GM18868 (cell line): Measurements from ENCODE around the gene RARS1.

Experiments
- ATAC-seq: cut with Tn5 transposase; IDR thresholded peaks from one replicate; pipeline ENCODE4 v1.9.1; 2021; ENCODE audit warnings: mild to moderate bottlenecking, moderate library complexity; ENCODE audit not compliant: unreplicated experiment

Gene RARS1

DNA sequence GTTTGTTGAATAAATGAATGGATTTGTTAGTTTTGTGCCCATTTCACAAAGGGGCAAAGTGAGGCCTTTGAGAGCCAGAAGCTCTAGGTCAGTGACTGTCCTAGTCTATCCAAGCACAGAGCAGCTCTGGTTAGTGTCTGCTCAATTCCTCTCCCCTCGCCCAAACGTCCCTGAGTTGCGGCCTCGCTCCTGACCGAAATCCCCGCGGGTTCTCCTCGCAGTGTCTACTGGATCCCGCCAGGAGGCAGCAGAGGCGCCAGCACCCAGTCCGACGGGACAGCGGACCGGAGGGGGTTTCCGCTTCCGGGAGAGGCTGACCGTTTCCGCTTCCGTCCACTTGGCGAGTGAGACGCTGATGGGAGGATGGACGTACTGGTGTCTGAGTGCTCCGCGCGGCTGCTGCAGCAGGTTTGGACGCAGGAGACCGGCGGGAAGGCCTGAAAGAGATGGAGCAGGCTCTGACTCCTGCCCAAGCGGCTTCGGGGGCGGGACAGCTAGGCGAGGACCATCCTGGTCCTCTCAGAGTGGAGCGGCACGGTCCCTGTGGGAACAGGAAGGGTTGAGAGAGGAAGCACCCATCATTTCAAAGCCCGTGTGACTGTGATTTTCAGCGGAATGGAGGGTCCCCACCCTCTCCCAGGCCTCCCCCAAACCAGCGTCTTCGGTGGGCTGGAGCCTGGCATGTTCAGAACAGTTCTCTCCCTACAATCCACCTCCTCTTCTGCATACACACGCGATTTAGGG lies at the start of gene RARS1:
TSS of gene RARS1 (plus strand) at position 336 of the 744 bp plus-strand sequence. CDS start at position 364, 28 bp downstream.
- peak; percentile 87 for ATAC-seq

DNA sequence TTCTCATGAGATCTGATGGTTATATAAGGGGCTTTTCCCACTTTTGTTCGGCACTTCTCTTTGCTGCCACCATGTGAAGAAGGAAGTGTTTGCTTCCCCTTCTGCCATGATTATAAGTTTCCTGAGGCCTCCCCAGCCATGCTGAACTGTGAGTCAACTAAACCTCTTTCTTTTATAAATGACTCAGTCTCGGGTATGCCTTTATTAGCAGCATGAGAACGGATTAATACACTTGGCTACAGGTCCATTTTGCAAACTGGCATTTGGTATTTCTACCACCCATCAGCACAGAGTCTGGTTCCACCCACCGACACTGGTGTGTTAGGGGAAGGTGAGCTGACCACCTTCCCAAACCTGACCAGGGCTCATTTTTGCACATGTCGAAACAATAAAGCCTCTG lies 47.9 kb upstream of the RARS1 start:
- no peak for ATAC-seq

DNA sequence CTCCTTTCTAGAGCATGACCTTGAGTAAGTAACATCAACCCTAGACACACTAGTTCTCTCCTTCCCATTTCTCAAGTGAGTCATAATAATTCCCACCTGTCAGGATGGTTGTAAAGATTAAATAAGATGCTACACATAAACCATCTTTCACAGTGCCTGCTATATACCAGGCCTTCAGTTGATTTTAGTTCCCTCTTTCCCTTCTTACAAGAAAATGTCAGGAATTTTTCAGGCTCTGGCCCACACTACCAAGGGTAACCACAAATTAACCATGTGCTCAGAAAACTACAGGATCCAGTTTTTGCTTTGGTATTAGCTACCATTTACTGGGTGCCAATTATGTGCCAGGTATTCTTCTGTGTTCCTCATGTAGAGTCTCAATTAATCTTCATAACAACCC lies 42.7 kb upstream of the RARS1 start:
- no peak for ATAC-seq

DNA sequence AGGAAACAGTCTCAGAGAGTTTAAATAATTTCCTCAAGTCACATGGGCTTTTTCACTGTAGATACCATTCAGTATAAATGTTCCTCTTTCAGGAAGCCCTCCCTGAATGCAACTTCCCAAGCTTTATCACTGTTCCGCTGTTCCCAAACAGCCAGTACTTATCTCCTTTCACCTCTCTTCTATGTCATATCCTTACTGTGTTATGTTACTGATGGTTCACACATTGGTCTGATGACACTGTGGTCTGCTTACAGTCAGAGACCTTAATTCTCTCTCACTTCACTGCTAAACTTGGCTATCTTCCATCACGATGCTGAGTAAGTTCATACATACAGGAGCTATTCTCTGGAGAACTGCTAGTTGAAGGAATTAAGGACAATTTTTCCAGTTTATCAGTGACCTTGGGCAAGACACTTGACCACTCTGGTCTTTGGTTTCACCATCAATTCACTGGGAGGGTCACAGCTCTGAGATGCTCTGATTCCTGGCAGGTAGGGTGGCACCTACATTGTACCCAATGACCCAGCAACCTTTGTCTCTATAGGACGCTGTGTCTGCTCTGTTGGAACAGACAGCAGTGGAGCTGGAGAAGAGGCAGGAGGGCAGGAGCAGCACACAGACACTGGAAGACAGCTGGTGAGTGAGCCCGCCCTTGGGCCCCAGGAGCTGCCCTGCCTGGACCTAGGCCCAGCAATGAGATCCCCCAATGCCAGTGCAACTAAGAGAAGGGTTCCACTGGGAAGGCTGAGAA lies 42.1 kb upstream of the RARS1 start:
- no peak for ATAC-seq

DNA sequence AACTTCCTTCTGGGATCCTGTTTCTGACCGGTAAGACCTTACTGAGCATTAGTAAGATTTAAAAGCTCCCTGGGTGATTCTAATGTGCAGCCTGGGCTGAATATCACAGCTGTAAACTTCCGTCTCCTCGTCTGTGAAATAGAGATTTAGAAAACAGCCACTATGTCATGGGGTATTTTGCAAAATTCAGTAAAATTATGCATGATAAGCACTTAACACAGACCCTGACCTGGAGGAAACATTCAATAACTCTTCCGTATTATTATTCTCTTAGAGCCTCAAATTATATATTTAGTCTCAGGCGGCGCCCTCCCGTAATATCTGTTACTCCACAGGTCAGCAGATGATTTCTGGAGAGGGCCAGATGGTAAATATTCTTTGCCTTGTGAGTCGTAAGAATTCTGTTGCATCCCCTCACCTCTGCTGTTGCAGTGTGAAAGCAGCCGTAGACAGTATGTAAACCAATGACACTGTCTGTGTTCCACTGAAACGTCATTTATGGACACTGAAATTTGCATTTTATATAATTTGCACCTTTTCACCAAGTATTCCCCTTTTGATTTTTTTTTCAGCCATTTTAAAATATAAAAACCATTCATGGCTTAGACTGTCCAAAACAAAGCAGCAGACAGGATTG lies 39.2 kb upstream of the RARS1 start:
- no peak for ATAC-seq

DNA sequence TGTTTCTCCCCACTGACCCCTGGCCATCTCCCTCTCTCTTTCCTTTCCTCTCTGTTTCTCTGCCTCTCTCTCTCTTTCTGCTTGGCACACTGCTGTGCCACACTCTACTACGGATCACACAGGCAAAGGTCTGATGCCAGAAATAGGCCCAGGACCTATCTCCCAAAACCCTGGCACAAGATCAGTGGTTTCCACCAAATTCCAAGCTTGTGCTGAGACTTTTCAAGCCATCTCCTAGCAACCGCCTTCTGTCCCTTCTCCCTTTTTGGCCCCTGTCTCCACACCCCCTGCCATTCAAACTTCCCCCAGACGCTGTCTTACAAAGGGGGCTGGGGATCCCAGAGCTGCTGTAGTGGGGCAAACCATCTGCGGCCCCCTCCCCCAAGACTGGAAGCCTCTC lies 38.5 kb upstream of the RARS1 start:
- no peak for ATAC-seq

DNA sequence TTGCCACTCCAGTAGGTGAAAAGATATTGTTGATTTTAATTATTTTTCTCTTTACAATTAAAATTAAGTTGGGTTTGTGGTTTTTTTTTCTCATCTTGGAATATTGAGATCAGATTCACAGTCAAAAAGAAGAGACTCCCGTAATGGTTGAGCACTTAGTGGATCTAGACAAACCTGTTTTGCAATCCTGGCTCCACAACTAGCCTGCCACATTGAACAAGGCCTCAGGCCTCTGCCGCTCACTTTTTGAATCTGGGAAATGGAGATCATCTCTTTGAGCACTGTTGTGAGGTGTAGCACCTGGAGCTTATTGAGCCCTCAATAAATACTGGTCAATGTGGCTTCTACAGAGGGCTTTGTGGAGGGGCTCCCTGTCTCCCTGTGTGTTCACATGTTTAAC lies 37.1 kb upstream of the RARS1 start:
- ATAC-seq = no peak

DNA sequence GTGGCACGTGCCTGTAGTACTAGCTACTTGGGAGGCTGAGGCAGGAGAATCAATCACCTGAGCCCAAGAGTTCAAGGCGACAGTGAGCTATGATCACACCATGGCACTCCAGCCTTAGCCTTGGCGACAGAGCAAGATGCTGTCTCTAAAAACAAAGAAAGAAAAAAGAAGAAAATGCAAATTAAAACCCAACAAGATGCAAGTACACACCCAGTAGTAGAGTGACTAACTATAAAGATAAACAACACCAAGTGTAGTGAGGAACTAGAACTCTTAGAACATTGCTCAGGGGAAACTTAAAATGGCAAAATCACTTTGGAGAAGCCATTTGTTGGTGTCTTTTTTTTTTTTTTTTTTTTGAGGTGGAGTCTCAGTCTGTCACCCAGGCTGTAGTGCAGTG lies 34.7 kb upstream of the RARS1 start:
- ATAC-seq = no peak

DNA sequence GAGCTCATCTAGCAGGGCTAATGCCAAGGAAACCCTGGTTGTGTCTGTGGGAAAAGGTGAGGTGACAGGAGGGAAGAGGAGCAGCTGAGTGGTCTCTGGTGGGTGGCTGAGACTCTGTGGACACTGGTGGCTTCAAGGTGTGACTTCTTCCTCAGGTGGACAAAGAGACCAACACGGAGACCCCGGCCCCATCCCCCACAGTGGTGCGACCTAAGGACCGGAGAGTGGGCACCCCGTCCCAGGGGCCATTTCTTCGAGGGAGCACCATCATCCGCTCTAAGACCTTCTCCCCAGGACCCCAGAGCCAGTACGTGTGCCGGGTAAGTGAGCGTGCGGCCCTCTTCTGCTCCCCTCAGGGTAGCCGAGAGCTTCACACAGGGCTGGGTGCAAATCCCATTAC lies 31.1 kb upstream of the RARS1 start:
- no peak for ATAC-seq

DNA sequence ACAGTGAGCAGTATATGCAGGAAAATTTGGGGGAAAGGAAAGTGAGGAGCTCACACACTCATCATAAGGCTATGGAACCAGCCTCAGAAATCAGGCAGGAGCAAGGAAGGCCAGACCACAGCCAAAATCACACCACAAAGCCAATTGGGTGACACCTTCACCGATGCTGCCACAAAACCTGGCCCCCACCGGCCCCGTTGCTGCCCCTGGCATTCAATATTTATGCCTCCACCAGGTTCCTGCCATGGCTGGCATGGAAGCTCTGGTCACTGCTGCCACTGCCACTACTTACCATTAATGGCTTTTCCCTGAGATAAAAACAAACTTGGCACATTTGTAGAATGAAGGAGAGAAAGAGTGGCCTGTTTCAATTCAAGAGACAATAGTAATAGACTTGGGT lies 28.7 kb upstream of the RARS1 start:
- ATAC-seq = no peak

DNA sequence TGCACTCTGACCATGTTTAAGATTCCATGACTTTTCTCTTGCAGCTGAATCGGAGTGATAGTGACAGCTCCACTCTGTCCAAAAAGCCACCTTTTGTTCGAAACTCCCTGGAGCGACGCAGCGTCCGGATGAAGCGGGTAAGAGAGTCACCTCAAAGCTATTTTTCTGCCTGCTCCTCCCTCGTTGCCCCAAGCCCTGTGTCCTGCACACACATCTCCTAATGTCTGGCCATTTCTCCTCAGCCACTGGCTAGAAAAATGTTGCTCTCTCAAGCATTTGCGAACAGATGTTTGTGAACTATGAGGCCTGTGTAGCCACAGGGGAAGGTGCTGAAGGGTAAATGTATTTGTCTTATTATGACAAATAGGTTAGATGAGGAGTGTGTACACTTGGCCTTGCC lies 25.7 kb upstream of the RARS1 start:
- no peak for ATAC-seq

DNA sequence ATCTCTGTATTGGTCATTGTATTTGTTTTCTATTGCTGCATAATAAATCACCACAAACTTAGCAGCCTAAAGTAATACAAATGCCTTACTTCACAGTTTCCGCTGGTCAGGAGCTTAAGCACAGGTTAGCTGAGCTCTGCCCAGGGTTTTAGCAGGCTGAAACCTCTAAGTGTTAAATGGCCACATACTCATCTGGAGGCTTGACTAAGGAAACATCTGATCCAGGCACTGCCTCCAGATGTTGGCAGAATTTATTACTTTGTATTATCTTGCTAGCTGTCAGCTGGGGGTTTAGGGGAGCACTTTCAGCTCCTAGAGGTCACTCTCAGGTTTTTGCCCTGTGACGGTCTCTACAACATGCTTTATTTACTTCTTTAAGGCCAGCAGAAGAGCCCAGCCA lies 23.2 kb upstream of the RARS1 start:
- ATAC-seq = no peak

DNA sequence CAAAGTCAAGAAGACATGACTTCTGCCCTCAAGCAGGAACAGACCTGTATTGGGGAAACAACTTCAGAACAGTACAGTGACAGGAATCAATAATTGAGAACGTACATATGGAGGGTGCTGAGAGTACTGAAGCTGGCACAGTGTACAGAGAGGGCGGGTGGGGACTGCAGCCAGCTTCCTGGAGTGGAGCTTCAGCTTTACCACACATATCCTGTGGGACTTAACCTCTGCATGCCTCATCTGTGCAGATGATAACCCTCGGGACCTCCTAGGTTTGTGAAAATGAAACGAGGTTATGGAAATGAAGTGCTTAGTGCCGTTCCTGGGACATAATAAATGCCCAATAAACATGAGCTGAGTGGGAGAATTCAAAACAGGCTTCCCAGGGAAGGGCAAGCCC lies 22.1 kb upstream of the RARS1 start:
- ATAC-seq = no peak

DNA sequence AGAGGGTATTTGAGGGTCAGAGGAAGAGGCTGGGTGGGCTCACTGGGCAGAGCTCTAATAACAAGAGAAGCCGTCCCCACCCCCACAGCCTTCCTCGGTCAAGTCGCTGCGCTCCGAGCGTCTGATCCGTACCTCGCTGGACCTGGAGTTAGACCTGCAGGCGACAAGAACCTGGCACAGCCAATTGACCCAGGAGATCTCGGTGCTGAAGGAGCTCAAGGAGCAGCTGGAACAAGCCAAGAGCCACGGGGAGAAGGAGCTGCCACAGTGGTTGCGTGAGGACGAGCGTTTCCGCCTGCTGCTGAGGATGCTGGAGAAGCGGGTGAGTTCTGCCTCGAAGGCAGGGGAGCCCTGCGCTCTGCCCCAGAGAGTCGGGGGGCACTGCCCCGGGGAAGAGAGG lies 21.6 kb upstream of the RARS1 start:
- ATAC-seq = no peak

DNA sequence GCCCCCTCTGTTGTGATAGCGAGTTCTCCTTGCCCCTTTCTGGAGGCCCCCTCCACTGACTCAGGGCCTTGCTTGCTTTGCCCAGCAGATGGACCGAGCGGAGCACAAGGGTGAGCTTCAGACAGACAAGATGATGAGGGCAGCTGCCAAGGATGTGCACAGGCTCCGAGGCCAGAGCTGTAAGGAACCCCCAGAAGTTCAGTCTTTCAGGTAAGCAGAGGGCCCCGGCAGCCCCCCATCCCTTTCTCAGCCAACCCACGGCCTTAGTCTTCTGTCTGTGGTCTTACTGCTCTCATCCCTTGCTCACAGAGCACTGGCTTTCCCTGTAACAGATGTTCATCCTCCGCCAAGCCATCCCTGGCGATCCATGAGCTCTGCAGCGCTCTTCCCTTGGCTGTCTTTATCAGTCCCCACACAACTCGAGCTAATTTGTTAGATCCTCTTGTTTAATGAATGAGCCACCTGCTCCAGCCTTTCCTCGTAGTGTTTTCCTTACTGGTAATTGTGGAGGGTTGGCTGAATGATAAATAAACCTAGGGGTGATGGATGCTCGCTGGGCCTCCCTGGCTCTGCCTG lies 18.4 kb upstream of the RARS1 start:
- no peak for ATAC-seq

DNA sequence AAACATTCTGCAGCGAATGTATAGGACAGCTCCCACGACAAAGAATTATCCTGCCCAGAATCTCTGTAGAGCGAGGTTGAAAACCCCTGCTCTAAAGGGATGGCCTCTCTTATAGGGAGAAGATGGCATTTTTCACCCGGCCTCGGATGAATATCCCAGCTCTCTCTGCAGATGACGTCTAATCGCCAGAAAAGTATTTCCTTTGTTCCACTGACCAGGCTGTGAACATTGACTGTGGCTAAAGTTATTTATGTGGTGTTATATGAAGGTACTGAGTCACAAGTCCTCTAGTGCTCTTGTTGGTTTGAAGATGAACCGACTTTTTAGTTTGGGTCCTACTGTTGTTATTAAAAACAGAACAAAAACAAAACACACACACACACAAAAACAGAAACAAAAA lies 17.4 kb upstream of the RARS1 start:
- no peak for ATAC-seq

DNA sequence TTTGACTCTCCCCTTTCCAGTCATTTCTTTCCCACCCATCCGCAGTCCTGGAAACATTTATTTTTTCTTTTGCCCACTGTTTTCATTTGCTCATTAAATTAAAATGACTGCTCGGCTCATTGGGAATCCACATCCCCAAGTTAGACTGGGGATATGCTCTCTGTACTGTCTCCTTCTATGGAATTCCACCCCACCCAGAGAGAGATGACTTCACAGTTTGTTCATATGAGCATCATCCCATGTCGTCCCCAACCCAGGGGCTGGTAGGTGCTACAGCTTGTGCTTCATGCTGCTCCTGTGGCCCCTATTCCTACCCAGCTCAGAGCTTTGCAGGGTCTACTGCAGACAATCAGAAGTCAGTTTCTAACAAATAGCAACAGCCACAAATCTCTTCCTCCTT lies 16.5 kb upstream of the RARS1 start:
- ATAC-seq = no peak

DNA sequence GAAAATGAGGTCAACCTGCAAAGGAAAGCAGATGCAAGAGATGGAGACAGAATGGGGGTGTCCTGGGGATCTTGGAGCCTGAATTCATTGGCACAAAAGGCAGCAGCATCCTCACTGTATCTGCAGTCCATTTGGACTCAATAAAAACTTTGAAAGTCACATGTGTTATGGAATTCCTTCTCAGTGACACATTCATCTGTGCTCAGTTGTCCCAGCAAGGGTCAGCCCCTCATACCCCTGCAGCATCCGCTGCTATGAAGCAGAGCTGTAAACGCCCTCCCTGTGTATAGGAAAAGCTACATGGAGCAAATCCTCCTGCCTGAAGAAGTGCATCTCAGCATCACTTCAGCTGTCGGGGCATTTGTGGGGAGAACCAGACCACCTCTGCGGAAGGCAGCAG lies 14.5 kb upstream of the RARS1 start:
- ATAC-seq = no peak

DNA sequence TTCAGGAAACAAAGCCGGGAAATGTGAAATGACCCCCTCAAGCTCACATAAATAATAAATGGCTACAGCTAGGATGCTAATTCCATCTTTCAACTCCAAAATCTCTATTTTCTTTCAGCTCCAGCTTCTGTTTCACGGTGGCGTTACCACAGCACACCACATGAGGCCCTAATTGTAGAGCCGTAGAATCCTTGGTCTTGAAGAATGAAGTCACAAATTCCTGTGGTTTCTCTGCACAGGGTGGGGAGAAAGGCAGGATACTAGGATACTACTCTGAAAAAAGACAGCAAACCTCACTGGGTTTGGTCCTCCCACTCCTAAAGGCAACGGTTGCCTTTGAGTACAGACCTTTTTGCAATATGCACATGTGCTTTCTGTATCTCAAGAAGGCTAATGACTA lies 13.9 kb upstream of the RARS1 start:
- no peak for ATAC-seq

DNA sequence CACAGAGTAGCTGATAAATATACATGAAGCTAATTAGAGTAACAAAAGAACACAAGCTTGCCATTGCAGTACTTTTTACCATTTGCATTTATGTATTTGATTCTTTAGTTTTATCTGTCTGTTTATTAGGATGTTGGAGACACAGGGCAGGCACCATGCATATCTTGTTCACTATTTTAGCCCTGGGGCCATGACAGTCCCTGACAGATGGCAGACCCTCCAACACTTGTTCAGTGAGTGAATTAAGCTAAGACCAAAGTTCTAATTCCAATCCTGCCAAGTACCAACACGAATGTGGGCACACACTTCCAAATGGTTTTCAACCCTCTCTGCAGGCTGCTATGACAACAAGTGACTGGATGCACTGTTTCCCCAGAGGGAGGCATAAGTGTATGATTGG lies 12.0 kb upstream of the RARS1 start:
- no peak for ATAC-seq

DNA sequence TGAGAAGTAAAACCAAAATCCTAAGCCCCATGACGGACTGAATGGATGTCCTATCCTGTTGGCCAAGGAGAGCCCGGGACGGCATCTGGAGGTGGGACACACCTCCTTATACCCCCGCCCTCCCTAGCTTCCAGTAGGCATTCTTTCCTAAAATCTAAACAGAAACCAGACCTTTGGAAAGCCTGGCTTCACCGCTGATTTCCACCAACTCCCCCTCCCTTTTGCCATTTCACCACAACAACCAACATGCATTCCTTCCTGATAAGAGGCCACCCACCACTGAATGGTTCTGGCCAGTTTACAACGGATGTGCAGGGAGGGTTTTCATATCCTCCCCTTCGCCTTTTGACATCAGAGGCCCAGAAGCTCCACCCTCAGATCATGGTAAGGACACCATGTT lies 9.2 kb upstream of the RARS1 start:
- no peak for ATAC-seq

DNA sequence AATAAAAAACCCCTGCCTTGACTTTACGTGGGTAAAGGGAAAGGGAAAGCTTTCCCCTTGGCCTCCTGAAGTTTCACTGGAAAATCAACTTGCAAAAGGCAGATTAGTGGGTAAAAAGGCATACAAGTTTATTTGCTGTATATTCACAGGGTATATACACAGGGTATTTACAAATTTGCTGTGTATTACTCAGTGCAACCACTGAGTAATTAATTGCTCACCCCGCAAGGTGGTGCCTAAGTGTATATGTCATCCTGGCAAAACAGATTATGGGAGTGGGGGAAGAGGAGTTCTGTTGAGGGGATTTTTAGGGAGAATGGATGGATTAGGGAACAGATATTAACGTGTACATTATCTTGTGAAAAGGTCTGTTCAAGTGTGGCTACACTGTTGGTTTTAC lies 7.1 kb upstream of the RARS1 start:
- ATAC-seq = no peak
